COLO668 (cell line): ENCODE measurements around the gene RPL9.
"Not testable (repeated sequence)": the region's sequence is repeated elsewhere in the genome, so short reads cannot be mapped to it uniquely, and the experiment has no call there.

ENCODE experiments used
- DNase-seq: peaks from one replicate; lab custom pipeline; 2025; ENCODE audit not compliant: unreplicated experiment; lab: John Stamatoyannopoulos, UW

The RPL9 gene

DNA sequence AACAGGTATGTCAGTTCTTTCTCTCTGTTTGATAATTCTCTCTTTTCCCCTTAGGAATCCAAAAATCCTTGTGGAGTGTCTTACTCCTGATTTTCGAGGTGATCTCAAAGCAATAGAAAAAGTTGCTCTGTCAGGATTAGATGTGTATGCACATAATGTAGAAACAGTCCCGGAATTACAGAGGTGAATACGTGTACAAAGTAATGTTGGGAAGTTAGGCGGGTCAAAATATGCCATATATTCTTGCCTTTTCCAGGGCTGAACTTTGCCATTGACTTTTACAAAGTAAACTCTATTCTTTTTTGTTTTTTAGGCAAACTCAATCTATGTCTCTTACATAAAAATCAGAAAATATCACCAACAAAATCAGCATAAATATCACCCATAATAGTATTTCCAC, 8.7 kb upstream of the RPL9 start:
- DNase-seq = no peak

- no peak for DNase-seq
These were observed 8.0 kb upstream of the RPL9 start for GRCh38 chr4:39466747-39467146.

DNA sequence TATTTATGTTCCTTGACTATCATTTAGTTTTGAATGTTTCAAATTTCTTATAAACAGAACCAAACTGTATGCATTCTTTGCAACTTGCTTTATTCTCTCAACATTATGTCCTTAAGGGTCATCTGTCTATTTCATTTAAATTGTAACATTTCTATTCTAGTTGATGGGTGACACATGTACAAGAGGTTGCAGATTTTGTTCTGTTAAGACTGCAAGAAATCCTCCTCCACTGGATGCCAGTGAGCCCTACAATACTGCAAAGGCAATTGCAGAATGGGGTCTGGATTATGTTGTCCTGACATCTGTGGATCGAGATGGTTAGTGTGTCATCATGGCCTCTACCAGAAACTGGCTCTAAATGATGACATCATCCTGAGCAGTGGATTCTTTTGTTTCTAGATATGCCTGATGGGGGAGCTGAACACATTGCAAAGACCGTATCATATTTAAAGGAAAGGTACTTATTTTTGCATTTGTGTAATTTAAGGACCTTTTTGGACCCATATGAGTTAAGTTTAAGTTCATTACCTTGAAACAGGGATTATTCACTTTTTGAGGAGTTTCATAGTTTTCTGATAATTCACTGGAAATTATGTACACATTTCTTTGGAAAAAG, 6.3 kb upstream of the RPL9 start:
- DNase-seq = no peak

GRCh38 chr4:39458161-39458504, 589 bp downstream of the RPL9 start:
- DNase-seq = not testable (repeated sequence)

- DNase-seq = no peak
These were observed 1.6 kb downstream of the RPL9 start for GRCh38 chr4:39456946-39457763.

- DNase-seq = no peak
These were observed 3.2 kb downstream of the RPL9 start for GRCh38 chr4:39455486-39455885.

- no peak for DNase-seq
These were observed 5.0 kb downstream of the RPL9 start for GRCh38 chr4:39453738-39454137.

- no peak for DNase-seq
These were observed 5.7 kb downstream of the RPL9 start for GRCh38 chr4:39452860-39453587.

DNA sequence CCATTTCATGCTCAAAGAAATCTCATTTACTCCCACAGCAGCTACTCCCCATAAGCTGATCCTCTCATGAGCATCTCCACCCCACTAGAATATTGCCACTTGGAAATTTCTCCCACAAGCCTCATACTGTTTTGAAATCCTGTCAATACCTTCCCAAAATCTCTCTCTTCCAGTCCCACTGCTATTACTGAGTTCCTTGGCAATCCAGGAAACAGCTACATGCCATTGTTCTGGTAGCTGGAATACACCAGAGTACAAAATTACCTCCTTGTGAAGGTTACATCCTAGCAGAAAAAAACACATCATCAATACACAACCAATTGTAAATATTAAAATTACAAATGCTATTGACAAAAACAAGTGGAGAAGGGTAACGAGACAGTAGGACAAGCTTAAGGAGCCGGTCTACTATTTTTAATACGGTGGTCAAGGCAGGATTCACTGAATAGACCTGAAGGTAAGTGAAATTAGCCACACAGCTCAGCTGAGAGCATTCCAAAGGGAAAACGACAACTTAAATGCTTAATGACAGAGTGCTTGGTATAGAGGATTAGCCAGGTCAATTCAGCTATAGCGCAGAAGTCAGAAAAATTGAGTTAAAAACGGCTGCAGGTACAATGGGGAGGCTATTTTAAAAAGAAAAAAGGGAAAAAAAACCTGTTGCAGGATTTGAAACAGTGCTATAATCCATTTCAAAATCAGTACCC, 6.4 kb downstream of the RPL9 start:
- no peak for DNase-seq

DNA sequence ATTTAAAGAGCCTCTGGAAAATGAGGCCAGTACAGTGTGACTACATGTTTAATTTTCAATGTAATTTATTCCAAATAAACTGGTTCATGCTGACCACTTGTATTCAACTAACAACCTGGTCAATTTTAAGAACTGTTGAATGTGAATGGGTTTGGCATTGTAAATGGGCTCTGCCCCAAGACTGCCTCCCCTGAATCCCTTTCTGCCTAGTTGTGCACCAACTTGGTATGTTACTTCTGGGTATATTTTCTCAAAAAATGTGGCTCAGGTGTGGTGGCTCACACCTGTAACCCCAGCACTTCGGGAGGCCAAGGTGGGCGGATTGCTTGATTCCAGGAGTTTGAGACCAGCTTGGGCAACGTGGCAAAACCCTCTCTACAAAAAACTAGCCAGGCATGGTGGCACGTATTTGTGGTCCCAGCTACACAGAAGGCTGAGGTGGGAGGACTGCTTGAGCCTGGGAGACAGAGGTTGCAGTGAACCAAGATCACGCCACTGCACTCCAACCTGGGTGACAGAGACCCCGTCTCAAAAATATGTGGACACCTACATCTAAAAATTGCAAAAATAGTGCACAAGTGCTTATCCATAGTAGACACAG, 7.2 kb downstream of the RPL9 start:
- DNase-seq = no peak

- no peak for DNase-seq
These were observed 8.1 kb downstream of the RPL9 start for GRCh38 chr4:39450618-39451017.

GRCh38 chr4:39446842-39447573, 11.7 kb downstream of the RPL9 start:
- peak; percentile 60 for DNase-seq

- no peak for DNase-seq
These were observed 12.3 kb downstream of the RPL9 start for GRCh38 chr4:39446483-39446841.

- DNase-seq = no peak
These were observed 15.7 kb downstream of the RPL9 start for GRCh38 chr4:39442998-39443397.

- no peak for DNase-seq
These were observed 17.1 kb downstream of the RPL9 start for GRCh38 chr4:39441593-39441992.

DNA sequence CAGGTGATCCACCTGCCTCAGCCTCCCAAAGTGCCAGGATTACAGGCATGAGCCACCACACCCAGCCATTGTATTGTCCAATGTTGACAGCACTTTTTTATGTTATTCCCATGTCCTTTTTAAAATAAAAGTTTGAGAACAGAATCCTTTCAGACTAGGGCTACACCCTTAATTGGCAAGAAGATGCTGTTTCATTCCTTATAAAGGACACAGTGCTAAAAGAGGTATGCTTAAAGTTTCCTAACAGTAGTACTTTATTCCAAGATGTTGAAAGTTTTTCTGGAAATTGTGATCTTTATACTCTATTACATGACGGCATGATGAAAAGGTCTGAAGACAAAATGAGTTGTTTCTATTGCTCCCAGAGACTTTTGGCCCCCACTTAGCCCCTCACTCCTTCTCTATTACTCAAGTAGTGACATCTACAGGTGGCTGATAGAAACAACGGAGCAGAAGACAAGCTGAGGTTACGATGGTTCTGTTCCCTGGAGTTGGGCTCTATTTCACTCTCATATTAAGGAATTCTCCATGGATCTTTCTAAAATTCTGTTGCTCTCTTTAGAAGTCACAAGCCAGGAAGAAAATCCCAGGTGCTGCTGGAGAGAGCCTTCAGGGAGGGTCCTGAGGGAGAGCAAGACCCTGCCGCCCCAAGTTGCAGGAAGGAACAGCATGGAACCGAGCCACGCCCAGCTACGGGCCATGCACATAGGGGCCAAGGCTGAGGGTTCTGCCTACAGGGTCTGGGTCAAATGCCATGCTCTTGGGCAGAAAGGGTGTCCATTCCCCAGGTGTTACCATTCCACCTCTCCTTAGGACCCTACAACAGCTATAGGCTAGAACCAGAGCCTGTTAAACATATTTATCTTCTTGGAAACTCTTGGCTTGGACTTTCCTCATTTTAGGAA, 22.8 kb downstream of the RPL9 start:
- no peak for DNase-seq

GRCh38 chr4:39433878-39434492, 24.7 kb downstream of the RPL9 start:
- DNase-seq = no peak

DNA sequence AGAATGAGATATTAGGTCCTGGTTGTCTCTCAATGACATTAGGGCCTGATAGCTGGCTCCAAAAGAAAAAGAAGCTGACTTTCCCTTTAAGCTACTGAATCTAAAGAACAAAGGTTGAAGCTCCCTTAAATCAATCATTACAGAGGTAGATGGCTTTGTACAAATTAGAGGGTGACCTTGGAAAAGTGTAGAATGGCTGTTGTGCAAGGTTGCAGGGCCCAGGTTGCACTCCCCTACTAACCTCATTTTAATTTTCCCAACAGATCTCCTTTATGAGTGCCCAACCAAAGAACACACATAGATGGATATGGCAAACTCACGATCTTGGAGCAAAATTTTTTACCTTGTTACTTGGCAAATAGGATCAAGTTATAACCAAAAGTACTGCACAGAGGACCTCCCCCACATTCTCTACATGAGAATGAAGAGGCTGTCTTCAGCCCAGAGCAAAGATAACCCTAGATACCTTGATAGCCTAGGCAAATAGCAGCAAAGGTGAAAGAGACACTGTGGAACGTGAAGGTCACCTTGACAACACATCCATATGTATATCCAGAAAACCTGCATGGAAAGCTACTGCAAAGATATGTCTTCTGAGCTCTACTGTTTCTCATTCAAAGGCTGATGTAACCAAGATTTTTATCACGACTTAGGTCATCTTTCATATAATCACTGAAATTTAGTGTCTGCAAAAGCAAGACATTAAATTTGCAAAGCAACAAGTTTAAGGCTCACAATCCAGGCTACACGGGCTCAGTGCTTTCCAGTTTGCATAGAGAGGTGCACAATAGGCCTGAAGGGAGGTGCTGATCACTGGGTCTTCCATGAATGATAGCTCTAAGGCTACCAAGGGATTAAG, 29.0 kb downstream of the RPL9 start:
- DNase-seq = no peak
